Lower leg skin (tissue), 3 donors: ENCODE results near the gene USH1G.

Experiments used
- POLR2A ChIP-seq, 2 donors: fragments of 450-650 bp; IDR thresholded peaks; one replicate each; pipeline ENCODE4 v1.6.1; 2016 to 2017; ENCODE audit warnings: antibody characterized with exemption in 2 of 2, mild to moderate bottlenecking in 1 of 2, moderate library complexity in 1 of 2
- TF ChIP-seq, protein P1 (sequence below), 3 donors: fragments of 450-650 bp; IDR thresholded peaks; one replicate each; pipeline ENCODE4 v1.5.1; 2016; ENCODE audit warnings: antibody characterized with exemption in 3 of 3, mild to moderate bottlenecking in 3 of 3, moderate library complexity in 2 of 3

DNA sequence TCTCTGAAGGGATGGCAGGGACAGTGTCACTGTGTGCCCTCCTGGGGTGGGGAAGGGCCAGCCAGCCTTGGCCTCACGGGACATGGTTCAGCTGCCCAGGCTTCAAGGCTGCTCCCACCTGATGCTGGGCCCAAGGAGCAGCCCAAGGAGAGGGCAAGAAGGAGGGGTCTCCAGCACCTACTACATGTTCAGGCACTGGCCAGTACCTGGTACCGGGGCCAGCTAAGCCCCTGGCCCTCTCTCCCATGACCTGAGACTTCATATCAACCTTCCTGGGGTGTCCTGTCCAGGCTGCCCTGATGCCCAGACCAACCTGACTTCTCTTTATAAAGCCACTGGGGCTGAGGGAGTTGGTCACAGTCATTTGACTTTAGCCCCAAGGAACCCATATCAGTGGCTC lies 1.3 kb downstream of the USH1G start:
- TF ChIP-seq, protein P1, sequence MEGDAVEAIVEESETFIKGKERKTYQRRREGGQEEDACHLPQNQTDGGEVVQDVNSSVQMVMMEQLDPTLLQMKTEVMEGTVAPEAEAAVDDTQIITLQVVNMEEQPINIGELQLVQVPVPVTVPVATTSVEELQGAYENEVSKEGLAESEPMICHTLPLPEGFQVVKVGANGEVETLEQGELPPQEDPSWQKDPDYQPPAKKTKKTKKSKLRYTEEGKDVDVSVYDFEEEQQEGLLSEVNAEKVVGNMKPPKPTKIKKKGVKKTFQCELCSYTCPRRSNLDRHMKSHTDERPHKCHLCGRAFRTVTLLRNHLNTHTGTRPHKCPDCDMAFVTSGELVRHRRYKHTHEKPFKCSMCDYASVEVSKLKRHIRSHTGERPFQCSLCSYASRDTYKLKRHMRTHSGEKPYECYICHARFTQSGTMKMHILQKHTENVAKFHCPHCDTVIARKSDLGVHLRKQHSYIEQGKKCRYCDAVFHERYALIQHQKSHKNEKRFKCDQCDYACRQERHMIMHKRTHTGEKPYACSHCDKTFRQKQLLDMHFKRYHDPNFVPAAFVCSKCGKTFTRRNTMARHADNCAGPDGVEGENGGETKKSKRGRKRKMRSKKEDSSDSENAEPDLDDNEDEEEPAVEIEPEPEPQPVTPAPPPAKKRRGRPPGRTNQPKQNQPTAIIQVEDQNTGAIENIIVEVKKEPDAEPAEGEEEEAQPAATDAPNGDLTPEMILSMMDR (IDR thresholded peaks at IDR 0.05): no peak
- no peak for TF ChIP-seq POLR2A (IDR thresholded peaks at IDR 0.05)
